NCI-H82 (cell line): ENCODE results near the gene TEAD4.
A peak's percentile ranks its signal among the peaks of the same experiment; 100 is the strongest.
"Not testable (repeated sequence)": the region's sequence is repeated elsewhere in the genome, so short reads cannot be mapped to it uniquely, and the experiment has no call there.

ENCODE experiments used
- DNase-seq: peaks from one replicate; lab custom pipeline; 2025; lab: John Stamatoyannopoulos, UW

The TEAD4 gene

DNA sequence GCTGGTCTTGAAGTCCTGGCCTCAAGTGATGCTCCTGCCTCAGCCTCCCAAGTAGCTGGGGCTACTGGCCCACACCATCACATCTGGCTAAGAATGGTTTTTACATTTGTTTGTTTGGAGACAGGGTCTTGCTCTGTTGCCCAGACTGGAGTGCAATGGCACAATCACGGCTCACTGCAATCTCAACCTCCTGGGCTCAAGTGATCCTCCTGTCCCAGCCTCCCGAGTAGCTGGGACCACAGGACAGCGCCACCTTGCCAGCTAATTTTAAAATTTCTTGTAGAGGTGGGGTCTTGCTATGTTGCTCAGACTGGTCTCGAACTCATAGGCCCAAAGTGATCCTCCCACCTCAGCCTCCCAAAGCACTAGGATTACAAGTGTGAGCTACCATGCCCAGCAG, 89.3 kb downstream of the TEAD4 start:
- no peak for DNase-seq

DNA sequence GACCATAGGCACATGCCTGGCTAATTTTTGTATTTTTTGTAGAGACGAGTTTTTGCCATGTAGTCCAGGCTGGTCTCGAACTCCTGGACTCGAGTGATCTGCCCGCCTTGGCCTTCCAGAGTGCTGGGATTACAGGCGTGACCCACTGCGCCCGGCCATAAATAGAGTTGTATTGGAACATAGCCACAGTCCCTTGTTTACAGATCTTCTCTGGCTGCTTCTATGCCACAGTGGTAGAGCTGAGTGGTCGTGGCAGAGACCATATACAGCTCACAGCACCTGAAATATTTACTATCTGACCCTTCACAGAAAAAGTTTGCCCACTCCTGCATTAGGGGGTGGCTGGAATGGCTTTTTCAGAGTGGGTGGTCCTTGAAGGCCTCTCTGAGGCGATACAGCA, 90.0 kb downstream of the TEAD4 start:
- no peak for DNase-seq

DNA sequence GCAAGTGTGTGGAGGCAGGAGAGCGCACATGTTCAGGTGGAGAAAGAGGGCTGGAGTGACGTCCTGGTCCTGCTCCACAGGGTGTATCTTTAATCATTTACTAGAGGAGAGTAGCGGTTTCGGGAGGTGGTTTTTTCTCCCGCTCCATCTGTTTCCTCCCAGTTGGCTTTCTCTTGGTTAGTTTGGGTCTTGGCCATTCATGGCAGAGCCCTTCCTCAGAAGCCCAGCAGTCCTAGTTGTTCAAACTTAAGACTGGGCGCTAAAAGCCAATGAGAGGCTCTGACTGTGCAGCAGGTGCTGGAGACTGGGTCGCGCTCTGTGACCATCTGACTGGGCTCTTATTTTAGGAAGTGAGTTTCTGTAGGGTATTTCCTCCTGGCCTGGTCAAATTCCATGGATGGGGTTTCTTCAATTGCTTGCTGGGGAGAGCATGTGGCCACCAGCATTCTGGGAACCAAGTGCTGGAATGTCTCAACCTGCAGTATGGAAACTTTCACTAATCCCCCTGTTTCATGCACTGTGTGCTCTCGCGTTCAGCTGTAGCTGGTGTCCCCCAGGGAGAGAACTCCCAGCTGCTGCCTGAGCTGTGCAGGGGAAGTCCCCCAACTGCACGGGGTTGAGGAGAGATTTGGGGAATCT, 90.5 kb downstream of the TEAD4 start:
- peak; percentile 48 for DNase-seq

DNA sequence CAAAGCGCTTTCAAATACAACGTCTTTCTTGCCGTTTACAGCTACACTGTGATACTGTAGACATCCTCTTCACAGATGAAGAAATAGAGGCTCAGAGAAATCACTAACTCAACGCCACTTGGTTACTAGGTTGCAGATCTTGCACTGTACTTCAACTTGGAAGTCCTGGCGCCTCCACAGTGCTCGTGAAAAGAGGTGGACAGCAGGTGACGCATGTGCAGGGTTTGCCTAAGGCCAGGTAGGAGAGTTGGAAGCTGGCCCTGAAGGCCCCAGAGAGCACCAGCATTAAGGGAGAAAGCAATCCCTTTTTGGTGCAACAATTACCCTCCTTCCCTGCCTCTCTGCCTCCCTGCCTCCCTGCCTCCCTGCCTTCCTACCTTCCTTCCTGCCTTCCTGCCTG, 95.2 kb downstream of the TEAD4 start:
- DNase-seq = no peak

DNA sequence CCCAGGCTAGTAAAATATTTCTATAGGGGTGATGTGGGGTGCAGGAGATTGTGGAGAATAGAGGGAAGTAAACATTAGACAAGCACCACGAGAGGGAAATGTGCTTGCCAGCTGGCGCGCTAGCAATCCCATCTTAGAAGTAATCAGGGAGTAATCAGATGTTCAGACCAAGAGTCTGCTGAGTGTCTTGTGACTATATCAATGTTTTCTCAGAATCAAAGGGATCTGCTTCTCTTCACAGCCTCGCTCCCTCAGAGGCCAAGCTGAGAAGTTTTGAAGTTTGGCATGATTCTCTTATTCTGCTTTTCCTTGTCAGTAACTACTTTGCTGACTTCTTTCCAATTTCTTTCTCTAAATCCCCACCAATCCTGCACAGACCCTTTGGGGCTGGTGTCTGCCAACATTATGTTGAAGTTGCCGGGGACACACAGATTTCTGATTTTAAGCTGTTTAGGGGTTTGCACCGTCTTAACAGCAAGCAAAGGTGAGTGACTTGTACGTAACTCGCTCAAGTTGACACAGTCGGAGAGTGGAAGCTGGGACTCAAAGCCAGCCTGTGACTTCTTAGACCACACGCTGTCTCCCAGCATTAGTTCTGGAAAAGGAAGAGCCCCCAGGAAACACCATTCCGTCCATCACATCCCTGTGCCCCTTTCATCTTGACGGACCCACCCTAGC, 96.0 kb downstream of the TEAD4 start:
- peak; percentile 61 for DNase-seq

DNA sequence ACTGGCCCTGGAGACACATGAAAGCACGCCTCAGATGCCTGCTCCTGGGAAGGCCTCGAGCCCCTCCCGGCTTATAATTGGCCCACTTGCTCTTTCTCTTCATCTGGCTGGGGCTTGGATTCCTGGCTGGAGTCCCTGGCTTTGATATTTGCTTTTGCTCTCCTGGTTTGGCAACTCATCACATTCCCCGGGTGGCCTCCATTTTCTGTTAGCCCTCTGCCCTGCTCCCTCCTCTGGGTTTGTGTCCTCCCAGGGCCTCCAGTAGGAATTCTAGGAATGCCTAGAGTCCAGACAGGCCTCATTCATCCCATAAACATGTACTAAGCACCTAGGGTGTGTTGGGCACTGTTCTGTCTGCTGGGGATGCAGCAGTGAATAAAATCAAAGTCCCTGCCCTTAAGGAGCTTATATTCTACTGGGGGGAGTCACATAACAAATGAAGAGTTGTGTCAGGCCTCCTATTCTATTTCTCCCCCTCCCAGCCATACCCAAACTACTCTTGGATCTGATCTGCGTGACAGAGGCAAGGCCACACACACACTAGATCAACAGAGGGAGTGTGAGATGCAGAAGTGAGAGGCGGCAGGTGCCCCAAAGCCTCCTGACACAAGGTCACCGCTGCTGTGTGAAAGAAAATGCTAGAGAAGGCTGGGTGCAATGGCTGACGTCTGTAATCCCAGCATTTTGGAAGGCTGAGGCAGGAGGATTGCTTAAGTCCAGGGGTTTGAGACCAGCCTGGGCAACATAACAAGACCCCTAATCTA, 96.7 kb downstream of the TEAD4 start:
- no peak for DNase-seq

DNA sequence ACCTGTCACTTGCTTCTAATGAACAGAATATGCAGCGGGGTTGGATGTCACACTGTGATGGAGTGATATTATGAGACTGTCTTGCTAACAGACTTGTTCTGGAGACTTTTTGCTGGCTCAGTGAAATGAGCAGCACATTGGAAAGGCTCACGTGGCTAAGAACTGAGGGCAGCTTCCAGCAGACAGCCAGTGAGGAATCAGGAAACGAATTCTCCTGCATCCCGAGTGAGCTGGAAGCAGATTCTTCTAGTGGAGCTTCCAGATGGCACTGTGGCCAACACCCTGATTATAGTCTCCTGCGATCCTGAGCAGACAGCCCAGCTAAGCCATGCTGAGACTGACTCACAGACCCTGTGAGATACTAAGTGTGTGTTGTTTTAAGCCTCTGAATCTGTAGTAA, 101.9 kb downstream of the TEAD4 start:
- peak; percentile 78 for DNase-seq

DNA sequence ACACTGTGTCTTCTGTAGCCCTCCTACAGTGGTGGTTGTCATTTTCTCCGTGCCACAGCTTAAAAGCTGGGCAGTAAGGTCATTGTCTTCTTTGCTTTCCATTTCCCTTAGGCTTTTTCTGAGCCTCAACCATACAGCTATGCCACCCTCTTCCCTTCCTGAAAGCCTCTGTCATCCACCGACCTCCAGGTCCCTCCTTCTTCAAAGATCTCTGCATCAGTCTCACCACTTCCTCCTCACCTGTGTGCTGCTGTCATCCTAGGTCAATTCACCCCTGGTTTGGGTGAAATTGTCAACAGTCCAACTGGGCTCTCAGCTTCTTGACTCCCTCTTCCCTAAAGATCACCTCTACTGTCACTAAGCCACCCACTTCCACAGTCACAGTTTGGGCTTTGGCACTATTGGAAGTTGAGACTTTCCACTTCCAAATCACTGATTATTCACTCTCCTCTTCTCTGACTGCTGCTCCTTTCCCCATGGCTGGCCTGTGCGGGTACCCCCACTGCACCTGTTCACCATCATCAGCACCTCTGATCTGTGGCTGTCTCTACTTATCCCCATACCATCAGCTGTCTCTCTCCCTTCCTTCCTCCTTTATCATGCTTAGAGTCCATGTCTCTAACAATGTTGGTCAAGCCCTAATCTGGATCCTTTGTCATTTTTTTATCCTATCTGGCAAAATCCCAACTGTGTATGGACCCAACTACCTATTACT, 102.5 kb downstream of the TEAD4 start:
- no peak for DNase-seq

DNA sequence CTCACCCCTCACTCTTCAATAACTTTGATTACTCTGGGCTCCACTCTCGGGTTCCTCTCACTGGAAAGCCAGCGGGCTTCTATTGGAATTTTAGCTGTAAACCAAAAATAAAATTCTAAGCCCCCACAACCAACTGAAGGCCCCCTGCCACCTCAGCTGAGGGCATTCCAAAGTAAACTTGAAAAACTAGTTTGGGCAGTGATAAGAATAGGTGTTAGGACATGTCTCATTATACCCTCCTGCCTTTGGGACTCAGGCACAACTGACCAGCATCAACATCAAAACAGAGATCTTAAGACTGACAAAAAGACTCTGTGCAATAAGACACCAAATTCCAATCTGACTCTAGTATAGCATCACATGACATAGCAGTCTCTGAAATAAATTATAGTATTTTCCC, 106.1 kb downstream of the TEAD4 start:
- no peak for DNase-seq

DNA sequence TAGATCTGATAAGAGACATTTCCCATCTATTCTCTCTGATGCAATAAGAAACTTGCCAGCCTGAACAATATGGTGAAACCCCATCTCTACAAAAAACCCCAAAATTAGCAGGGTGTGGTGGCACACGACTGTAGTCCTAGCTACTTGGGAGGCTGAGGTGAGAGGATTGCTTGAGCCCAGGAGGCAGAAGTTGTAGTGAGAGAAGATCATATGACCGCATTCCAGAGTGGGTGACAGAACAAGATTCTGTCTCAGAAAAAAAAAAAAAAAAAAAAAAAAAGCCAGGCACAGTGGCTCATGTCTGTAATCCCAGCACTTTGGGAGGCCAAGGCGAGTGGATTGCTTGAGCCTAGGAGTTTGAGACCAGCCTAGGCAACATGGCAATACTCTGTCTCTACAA, 106.6 kb downstream of the TEAD4 start:
- DNase-seq = not testable (repeated sequence)

DNA sequence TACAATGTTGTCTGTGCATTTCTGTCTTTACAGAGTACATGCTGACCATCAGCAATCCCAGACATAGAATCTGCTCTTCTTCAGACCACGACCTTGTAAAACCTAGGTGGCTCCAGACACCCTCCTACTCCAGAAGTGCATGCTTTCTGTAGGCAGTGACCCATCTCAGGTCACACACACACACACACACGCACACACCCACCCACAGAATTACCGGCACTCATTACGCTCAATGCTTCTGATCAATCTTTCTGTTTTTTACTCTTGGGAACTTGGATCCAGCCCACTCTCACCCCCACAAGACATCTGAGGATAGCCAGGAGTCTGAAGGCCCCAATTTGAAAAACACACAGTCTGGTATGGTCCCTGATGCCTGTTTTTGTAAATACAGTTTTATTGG, 110.5 kb downstream of the TEAD4 start:
- DNase-seq = no peak

DNA sequence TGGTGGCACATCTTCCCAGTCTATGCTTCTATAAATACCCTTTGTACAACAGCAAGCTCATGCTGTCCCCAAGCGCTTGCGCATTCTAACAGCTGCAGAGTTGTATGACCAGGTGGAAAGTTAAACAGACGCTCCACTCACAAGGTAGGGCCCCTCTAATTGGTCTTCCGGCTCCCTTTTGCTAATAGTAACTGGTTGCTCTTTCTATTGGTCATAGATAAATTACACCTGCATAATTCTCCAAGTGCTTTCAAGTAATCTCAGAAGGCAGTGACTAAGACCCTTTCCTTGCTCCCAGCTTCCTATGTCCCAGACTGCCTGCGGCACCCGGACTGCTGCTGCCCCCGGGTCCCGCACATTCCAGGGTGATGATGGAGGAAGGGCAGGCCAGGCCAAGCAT, 111.9 kb downstream of the TEAD4 start:
- no peak for DNase-seq

DNA sequence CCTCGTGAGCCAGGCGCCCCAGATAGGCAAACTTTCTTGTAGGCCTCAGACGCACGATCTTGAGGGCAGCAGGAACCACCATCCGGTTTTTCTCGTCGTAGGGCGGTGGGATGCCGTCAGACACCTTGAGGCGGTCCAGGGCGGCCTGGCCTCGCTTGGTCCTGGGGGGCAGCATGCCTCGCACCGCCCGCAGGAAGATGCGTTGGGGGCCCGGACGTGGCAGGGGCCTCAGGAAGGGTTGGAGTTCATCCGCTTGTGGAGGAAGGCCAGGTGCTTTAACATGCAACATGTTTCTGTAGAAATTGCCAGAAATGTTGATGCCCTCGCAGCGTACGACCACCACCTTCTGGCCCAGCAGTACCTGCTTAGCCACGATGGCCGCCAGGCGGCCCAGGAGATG, 112.5 kb downstream of the TEAD4 start:
- DNase-seq = no peak

DNA sequence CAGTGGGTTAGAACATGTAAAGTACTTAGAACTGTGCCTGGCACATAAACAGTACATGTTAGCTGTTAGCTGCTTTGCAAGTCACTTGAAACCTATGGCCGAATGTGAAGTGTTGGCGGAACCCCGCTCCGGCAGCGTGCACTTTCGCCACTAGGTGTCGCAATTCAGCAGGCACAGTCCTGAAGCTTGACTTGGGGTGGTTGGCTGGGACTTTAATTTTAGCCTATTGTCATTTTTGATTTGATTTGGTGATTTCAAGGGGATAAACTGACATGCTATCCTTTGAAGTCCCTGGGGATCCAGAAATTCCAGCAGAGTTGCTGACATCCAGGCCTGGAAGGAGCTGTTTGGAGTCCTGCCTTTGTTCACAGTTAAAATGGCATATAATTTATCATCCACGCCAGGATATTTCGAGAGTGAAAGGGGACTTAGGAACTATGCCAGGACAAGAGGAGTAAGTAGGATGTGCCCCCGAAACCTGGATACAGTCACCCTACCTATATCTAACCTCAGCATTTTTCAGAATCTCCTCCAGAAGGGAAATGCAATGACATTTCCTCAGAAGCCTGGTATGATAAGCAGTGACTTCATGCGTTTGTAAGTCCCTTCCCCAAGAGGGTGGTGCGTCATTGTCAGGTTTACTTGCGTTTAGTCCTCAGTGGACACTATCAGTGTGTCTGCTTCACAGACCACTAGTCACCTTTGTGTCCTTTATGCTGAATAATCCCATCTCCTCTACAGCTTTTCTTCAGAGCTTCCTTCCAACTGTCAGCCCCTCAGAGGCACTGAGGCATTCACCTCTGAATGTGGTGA, 114.4 kb downstream of the TEAD4 start:
- DNase-seq = peak; percentile 88

DNA sequence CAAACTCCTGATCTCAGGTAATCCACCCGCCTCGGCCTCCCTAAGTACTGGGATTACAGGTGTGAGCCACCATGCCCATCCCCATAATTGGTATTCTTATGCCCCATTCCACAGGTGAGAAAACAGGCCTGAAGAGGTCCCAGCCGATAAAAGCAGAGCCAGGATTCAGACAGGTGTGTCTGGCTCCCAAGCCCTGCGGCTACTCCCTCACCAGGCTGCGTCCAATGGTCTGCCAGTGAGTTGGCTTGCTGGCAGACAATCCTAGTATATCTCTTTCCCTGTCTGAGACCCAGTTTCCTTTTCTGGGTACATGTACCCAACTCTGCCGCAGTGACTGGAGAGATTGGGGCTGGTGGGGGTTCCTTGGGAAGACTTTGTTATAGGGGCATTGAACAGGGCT, 116.1 kb downstream of the TEAD4 start:
- DNase-seq = no peak

DNA sequence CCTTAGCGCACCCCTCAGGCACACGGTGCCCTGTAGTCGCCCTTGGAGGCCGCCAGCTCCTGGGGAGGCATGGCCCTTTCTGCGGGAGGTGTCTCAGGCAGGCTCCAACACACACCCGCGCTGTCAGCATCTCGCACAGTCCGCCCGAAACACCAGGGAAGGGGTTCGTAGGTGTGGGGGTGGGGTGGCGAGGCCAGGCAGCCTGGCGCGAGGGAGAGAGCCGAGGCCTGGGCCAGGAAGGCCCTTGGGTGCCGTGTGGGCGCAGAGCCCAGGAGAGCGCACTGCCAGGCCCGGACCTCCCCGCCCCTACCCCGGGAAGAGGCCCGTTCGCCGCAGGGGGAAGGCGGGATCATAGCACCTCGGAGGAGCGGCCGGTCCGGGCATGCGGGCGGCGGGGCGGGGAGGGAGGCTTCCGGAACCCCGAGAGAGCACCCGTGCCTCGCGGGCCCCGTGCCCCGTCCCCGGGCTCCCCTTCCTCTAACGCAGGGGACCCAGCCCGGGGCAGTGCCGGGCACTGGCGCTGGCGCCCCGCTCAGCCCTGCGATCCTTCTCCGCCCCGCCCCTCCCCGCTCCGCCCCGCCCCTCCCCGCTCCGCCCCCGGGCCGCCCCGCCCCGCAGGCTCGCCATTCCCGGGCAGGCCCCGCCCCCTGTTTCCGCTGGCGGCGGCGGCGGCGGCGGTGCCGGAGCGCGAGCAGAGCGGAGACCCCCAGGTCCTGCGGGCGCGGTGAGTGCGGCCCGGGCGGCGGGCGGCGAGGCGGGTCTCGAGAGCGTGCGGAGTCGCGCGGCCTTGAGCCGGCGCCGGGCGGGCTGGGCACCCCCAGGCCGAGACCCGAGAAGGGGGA, 117.8 kb downstream of the TEAD4 start, which contains the start of gene TSPAN9:
TSPAN9 (plus strand) TSS at position 650 of the 842 bp plus-strand sequence. CDS start 123,815 bp downstream, outside the sequence.
- peak; percentile 78 for DNase-seq

DNA sequence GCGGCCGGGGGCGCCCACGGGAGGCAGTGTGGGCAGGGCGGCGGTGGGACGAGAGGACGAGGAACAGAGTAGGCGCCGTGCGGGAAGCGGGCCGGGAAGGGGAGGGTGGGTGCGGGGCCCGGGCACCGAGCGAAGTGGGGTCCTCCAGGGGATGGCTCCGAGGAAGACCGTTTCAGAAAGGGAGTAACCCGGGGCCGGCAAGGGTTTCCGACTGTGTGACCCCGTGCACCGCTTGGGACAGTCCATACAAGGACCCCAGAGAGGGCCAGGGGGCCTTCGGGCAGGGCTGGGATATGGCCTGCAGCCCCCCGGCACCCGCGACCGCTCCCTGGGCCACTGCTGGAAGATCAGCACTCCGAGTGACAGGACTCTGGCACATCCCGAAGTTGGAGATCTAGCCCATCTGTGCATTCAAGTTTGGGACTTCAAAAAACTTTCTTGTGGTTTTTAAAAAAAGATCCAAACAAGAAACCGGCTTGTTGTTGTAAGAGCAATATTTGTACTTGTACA, 118.4 kb downstream of the TEAD4 start:
- DNase-seq = no peak

DNA sequence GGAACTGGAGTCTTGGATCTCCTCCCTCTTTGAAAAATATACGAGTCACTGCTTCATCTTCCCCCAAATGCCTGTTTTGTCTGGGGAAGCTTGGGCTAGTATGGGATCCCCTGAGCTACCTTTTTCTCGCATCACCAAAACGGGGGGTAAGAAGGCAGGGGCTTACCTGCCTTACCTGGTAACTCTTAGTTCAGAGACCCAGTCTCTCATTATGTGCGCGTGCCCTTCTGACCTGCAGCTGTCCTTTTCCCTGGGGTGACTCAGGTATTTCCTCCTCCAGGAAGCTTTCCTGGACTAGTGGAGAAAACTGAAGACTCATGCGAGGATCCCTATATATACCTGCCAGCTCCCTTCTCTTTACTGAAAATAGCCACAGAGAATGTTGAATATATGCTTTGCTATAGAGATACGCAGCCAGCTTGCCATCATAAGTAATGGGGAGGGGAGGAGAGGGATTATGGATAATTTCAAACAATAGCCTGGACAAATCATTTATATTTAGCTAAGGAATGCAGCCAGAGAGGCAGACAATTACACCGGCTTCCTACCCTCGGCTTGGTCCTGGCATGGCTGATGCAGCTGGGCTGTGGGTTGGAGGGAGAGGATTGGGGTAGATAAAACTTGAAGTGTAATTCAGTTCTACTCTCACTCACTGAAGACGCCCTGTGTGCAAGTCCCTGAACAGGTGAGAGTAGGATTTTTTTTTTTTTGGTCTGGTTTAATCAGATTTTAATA, 119.1 kb downstream of the TEAD4 start:
- DNase-seq = no peak

DNA sequence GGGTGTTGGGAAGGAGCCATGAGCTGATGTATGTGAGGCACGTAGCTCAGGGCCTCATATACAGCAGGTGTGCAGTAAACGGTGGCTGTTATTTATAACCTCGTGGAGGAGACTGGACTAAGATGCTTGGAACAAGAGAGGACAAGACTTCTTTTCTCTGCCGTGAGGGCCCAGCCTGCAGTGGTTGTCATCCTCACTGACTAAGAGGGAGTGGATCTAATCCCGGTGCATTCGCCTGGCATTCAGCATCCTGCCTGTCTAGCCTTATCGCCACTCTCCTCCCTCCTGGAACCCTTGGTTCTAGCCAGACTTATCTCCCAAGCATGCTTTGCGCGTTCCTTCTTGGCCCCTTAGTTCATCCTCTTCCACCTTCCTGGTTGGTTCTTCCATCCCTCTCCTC, 121.9 kb downstream of the TEAD4 start:
- DNase-seq = no peak

DNA sequence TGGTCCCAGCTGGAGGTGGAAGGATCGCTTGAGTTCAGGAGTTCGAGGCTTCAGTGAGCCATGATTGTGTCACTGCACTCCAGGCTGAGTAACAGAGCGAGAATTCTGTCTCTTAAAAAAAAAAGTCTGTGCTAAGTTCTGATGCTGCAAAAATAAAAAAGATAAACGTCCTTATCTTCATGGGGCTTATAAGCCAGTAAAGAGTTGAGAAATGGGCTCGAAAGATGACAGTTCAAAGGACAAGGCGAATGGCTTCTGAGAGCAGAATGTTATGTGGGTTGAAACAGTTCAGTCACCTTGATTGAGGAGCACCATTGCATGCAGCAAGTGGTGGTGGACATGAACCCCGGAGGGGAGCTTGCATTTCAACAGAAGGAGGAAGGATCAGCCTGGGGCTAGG, 122.7 kb downstream of the TEAD4 start:
- no peak for DNase-seq
